AG04450 (cell line): ENCODE results near the gene NUDT1. TPM values are rescaled to one million over a fixed set of nuclear protein-coding genes. Genes with fewer than 3 reads are reported as not detected.

Source experiments
- CTCF ChIA-PET: fragments of 300-600, 350-600 bp; formaldehyde crosslinking; extraction: SDS; loops from one replicate; lab custom pipeline; 2022; ENCODE audit warnings: antibody characterized with exemption, inconsistent platforms; lab: Charles Lee
- POLR2A ChIA-PET: fragments of 350-600 bp; formaldehyde crosslinking; extraction: SDS; loops from one replicate; lab custom pipeline; 2021; ENCODE audit warnings: antibody characterized with exemption, inconsistent platforms; lab: Yijun Ruan, JAX
- DNase-seq: peaks from one replicate; pipeline ENCODE4 v3.0.0-alpha.2; 2011; ENCODE audit warnings: low read depth, low spot score
- H3K27ac ChIP-seq: one replicate; pipeline ENCODE4 v1.5.1; 2012; ENCODE audit warnings: low read depth, low read length, control low read depth
- H3K27me3 ChIP-seq: one replicate; pipeline ENCODE4 v1.6.0; 2012; ENCODE audit warnings: low read length; ENCODE audit not compliant: control insufficient read depth, insufficient read depth
- H3K4me3 ChIP-seq: 2 replicates; pipeline ENCODE4 v1.5.1; 2011; ENCODE audit warnings: mild to moderate bottlenecking, low read depth, low read length, control low read depth
- H3K9me3 ChIP-seq: 2 replicates; pipeline ENCODE4 v1.5.1; 2012; ENCODE audit warnings: low read length; ENCODE audit not compliant: control insufficient read depth, insufficient read depth
- CTCF ChIP-seq: IDR thresholded peaks from 2 replicates; pipeline ENCODE4 v1.5.1; 2011; ENCODE audit warnings: low read depth, low read length, control low read depth, inconsistent platforms
- polyA plus RNA-seq: library from polyadenylated mRNA; depleted of rRNA; stranded (reverse); fragments of >200 nt; gene quantifications from 2 replicates; pipeline ENCODE4 v1.2.3, GENCODE V29; 2011

NUDT1 gene
- polyA plus RNA-seq, 1 experiment: 11.5 TPM

GRCh38 chr7:2223321-2223720 is 18.7 kb upstream of the NUDT1 start:
- Histone ChIP-seq H3K4me3 (no peak overlapping the region), H3K27ac (no peak overlapping the region), H3K9me3 (no peaks in the 10 kb centered on the region), H3K27me3 (no peaks in the 10 kb centered on the region)
- no peak for DNase-seq
- TF ChIP-seq CTCF: no peak
- ChIA-PET CTCF (no interaction called here), POLR2A (no interaction called here)

GRCh38 chr7:2224491-2224928 is 17.5 kb upstream of the NUDT1 start:
- POLR2A ChIA-PET: no interaction called here
- H3K27ac ChIP-seq: no peak overlapping the region
- H3K27me3 ChIP-seq: no peaks in the 10 kb centered on the region
- TF ChIP-seq CTCF: no peak
- no peak for DNase-seq
- H3K9me3 ChIP-seq: no peaks in the 10 kb centered on the region
- CTCF ChIA-PET: no interaction called here
- H3K4me3 ChIP-seq: no peak overlapping the region

GRCh38 chr7:2224934-2225333 is 17.1 kb upstream of the NUDT1 start:
- Histone ChIP-seq H3K27me3 (no peaks in the 10 kb centered on the region), H3K4me3 (no peak overlapping the region), H3K27ac (no peak overlapping the region), H3K9me3 (no peaks in the 10 kb centered on the region)
- POLR2A ChIA-PET: no interaction called here
- TF ChIP-seq CTCF: no peak
- CTCF ChIA-PET: no interaction called here
- no peak for DNase-seq

GRCh38 chr7:2225336-2225735 is 16.7 kb upstream of the NUDT1 start:
- CTCF ChIA-PET: no interaction called here
- DNase-seq: no peak
- H3K27ac ChIP-seq: no peak overlapping the region
- H3K9me3 ChIP-seq: no peaks in the 10 kb centered on the region
- POLR2A ChIA-PET: no interaction called here
- no peaks in the 10 kb centered on the region for H3K27me3 ChIP-seq
- no peak for TF ChIP-seq CTCF
- H3K4me3 ChIP-seq: no peak overlapping the region

- no peak for DNase-seq
These were observed 16.2 kb upstream of the NUDT1 start for GRCh38 chr7:2225830-2226229.

More at GRCh38 chr7:2225830-2226229, 16.2 kb upstream of the NUDT1 start:
- H3K9me3 ChIP-seq: no peaks in the 10 kb centered on the region
- no peak overlapping the region for H3K4me3 ChIP-seq
- ChIA-PET CTCF (no interaction called here), POLR2A (no interaction called here)
- no peak for TF ChIP-seq CTCF
- H3K27me3 ChIP-seq: no peaks in the 10 kb centered on the region
- H3K27ac ChIP-seq: no peak overlapping the region
